SJCRH30 (cell line): ENCODE data around the gene KCNMB2. TPM values are rescaled to one million over a fixed set of nuclear protein-coding genes. Genes with fewer than 3 reads are reported as not detected.
"Not testable (repeated sequence)": the region's sequence is repeated elsewhere in the genome, so short reads cannot be mapped to it uniquely, and the experiment has no call there.

Experiments
- DNase-seq, 2 experiments: peaks; one replicate each; pipeline ENCODE4 v3.0.0-alpha.2; 2015 to 2020
- H3K27ac ChIP-seq: fragments of 250-450 bp; sonication (Bioruptor Pico); 2 replicates; pipeline ENCODE4 v1.5.1; 2020; ENCODE audit warnings: mild to moderate bottlenecking, moderate library complexity
- H3K27me3 ChIP-seq: fragments of 250-450 bp; sonication (Bioruptor Pico); 2 replicates; pipeline ENCODE4 v1.5.1; 2020; ENCODE audit warnings: mild to moderate bottlenecking, moderate library complexity
- H3K36me3 ChIP-seq: fragments of 250-450 bp; sonication (Bioruptor Pico); 2 replicates; pipeline ENCODE4 v1.5.1; 2020; ENCODE audit warnings: mild to moderate bottlenecking, moderate library complexity
- H3K4me1 ChIP-seq: fragments of 250-450 bp; sonication (Bioruptor Pico); 2 replicates; pipeline ENCODE4 v1.5.1; 2020; ENCODE audit warnings: mild to moderate bottlenecking, moderate library complexity
- H3K4me3 ChIP-seq: fragments of 250-450 bp; sonication (Bioruptor Pico); 2 replicates; pipeline ENCODE4 v1.5.1; 2020; ENCODE audit warnings: mild to moderate bottlenecking, moderate library complexity
- H3K9me3 ChIP-seq: fragments of 250-450 bp; sonication (Bioruptor Pico); replicated peaks from 2 replicates; pipeline ENCODE4 v1.5.1; 2020; ENCODE audit warnings: mild to moderate bottlenecking, moderate library complexity
- total RNA-seq: library from RNA; depleted of rRNA; stranded (reverse); fragments of >200 nt; shearing (Covaris generic); gene quantifications from 2 replicates; pipeline ENCODE4 v1.2.3, GENCODE V29; 2014

The KCNMB2 gene
- total RNA-seq, 1 experiment from 2014 or later = not detected

GRCh38 chr3:178859900-178860436, 323.7 kb downstream of the KCNMB2 start:
- H3K36me3 ChIP-seq, H3K9me3 ChIP-seq, H3K4me1 ChIP-seq, H3K4me3 ChIP-seq, DNase-seq, H3K27ac ChIP-seq, H3K27me3 ChIP-seq: not testable (repeated sequence)

DNA sequence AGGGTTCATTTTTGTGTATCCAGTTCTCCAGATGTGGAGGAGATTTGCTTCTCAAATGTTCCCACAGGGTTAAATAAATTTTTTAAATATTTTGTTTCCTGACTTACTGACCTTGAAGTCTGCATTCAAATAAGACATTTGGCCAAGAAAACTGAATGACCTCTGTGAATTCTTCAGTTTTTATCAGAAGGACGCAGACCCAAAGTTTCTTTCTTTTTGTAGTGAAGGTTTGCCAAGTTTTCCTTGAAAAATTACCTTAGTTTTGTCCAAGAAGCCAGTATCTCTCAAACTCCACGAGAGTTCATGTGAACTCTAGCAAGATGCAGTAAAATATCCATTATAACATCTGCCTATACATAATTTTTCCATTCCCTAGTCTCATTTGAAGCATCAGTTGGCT, 332.4 kb downstream of the KCNMB2 start:
- Histone ChIP-seq H3K4me1 (no peaks in the 10 kb centered on the region), H3K27ac (no peak overlapping the region), H3K9me3 (no peaks in the 10 kb centered on the region), H3K27me3 (no peaks in the 10 kb centered on the region), H3K36me3 (no peaks in the 10 kb centered on the region), H3K4me3 (no peak overlapping the region)
- DNase-seq = no peak

DNA sequence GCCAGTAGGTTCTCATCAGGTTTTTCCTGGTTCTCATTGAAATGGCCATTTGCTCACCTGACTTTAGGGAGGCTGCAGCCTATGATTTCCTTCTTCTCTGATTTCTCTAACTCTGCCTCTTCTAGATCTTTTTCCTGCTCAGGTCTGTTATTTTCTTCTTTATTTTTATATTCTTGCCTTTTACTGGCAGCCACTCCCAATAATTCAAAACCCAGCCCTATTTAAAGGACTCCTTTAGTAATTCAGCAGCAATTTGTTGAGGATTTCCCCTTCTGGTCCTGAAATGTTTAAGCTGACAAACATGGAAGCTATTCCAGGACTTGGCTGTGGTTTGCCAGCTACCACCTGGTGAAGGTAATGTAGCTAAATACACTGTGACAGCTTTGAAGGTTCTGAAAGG, 333.8 kb downstream of the KCNMB2 start:
- no peaks in the 10 kb centered on the region for H3K27me3 ChIP-seq
- H3K9me3 ChIP-seq = no peaks in the 10 kb centered on the region
- DNase-seq = no peak
- no peaks in the 10 kb centered on the region for H3K36me3 ChIP-seq
- no peak overlapping the region for H3K27ac ChIP-seq
- no peaks in the 10 kb centered on the region for H3K4me1 ChIP-seq
- no peak overlapping the region for H3K4me3 ChIP-seq

GRCh38 chr3:178875157-178875556, 338.9 kb downstream of the KCNMB2 start:
- H3K4me1 ChIP-seq = no peaks in the 10 kb centered on the region
- no peak overlapping the region for H3K27ac ChIP-seq
- H3K36me3 ChIP-seq = no peaks in the 10 kb centered on the region
- H3K4me3 ChIP-seq = no peak overlapping the region
- H3K27me3 ChIP-seq = no peaks in the 10 kb centered on the region
- H3K9me3 ChIP-seq = no peaks in the 10 kb centered on the region
- DNase-seq = no peak

GRCh38 chr3:178875836-178876235, 339.6 kb downstream of the KCNMB2 start:
- DNase-seq = no peak
- H3K36me3 ChIP-seq = no peaks in the 10 kb centered on the region
- H3K27ac ChIP-seq = no peak overlapping the region
- no peaks in the 10 kb centered on the region for H3K4me1 ChIP-seq
- no peaks in the 10 kb centered on the region for H3K27me3 ChIP-seq
- no peaks in the 10 kb centered on the region for H3K9me3 ChIP-seq
- no peak overlapping the region for H3K4me3 ChIP-seq

DNA sequence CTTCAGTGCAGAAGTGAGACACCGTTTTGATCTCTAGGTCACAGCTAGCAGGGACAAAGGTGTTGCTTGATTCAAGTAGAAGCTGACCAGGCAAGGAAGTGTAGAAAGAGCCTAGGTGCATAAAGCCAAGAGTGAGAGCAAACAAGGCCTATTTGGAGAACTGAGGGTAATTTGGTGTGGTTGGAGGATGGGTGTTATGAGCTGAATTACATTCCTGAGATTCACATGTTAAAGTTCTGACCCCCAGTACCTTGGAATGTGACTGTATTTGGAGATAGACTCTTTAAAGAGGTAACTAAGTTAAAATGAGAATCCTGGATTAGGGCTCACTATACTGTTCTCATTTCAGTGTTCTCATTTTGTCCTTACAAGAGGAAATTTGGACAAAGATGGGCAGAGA, 344.0 kb downstream of the KCNMB2 start:
- Histone ChIP-seq H3K4me1 (no peaks in the 10 kb centered on the region), H3K9me3 (no peaks in the 10 kb centered on the region), H3K4me3 (no peak overlapping the region), H3K36me3 (no peaks in the 10 kb centered on the region), H3K27ac (no peak overlapping the region), H3K27me3 (no peaks in the 10 kb centered on the region)
- DNase-seq = no peak
